Ammon's horn (tissue), 1 donor: ENCODE data around the gene FAM117B.

Source experiments
- DNase-seq: peaks from one replicate; pipeline ENCODE4 v3.0.0-alpha.2; 2016; ENCODE audit warnings: low spot score

FAM117B gene

GRCh38 chr2:202758604-202759003, 123.8 kb downstream of the FAM117B start:
- DNase-seq = no peak

GRCh38 chr2:202760848-202761247, 126.1 kb downstream of the FAM117B start:
- DNase-seq = no peak

- DNase-seq = no peak
Observed at GRCh38 chr2:202762556-202762955, 127.8 kb downstream of the FAM117B start.

- no peak for DNase-seq
Observed at GRCh38 chr2:202763916-202764315, 129.1 kb downstream of the FAM117B start.

- DNase-seq = no peak
Observed at GRCh38 chr2:202764991-202765390, 130.2 kb downstream of the FAM117B start.

GRCh38 chr2:202765436-202765835, 130.7 kb downstream of the FAM117B start:
- no peak for DNase-seq

GRCh38 chr2:202768273-202768672, 133.5 kb downstream of the FAM117B start:
- DNase-seq = no peak

- no peak for DNase-seq
Observed at GRCh38 chr2:202769201-202769600, 134.4 kb downstream of the FAM117B start.

- DNase-seq = no peak
Observed at GRCh38 chr2:202771336-202771735, 136.6 kb downstream of the FAM117B start.

- no peak for DNase-seq
Observed at GRCh38 chr2:202771741-202772460, 137.1 kb downstream of the FAM117B start.

- no peak for DNase-seq
Observed at GRCh38 chr2:202773301-202773973, 138.7 kb downstream of the FAM117B start.

GRCh38 chr2:202774104-202774503, 139.3 kb downstream of the FAM117B start:
- DNase-seq = no peak

GRCh38 chr2:202778217-202778616, 143.4 kb downstream of the FAM117B start:
- DNase-seq = no peak

- no peak for DNase-seq
Observed at GRCh38 chr2:202780514-202781021, 145.8 kb downstream of the FAM117B start.

GRCh38 chr2:202782940-202783558, 148.3 kb downstream of the FAM117B start:
- DNase-seq = no peak

GRCh38 chr2:202786842-202787241, 152.1 kb downstream of the FAM117B start:
- no peak for DNase-seq

GRCh38 chr2:202790676-202791075, 155.9 kb downstream of the FAM117B start:
- no peak for DNase-seq

GRCh38 chr2:202797944-202798343, 163.2 kb downstream of the FAM117B start:
- DNase-seq = no peak

- peak; percentile 28 for DNase-seq
Observed at GRCh38 chr2:202805911-202806310, 171.1 kb downstream of the FAM117B start.

- DNase-seq = peak; percentile 77
Observed at GRCh38 chr2:202807431-202808138, 172.8 kb downstream of the FAM117B start.

GRCh38 chr2:202808754-202809153, 174.0 kb downstream of the FAM117B start:
- no peak for DNase-seq

- DNase-seq = no peak
Observed at GRCh38 chr2:202813387-202813786, 178.6 kb downstream of the FAM117B start.
